IMR-90 (cell line): ENCODE results near the gene IL34. TPM values are rescaled to one million over a fixed set of nuclear protein-coding genes. Genes with fewer than 3 reads are reported as not detected.

Source experiments
- ATAC-seq: fragments of 200-7000 bp; cut with Tn5 transposase; 2 replicates; pipeline ENCODE4 v1.9.1; 2020; ENCODE audit warnings: low read depth, mild to moderate bottlenecking, moderate library complexity
- BruUV-seq: library from RNA; stranded (reverse); fragments of 400-500 nt; replicated peaks from 2 replicates; lab custom pipeline; 2021; lab: Mats Ljungman, UMichigan
- CTCF ChIA-PET: fragments of 300-600 bp; formaldehyde crosslinking; extraction: SDS; loops from one replicate; lab custom pipeline; 2021; ENCODE audit warnings: antibody characterized with exemption; lab: Yijun Ruan, JAX
- POLR2A ChIA-PET: fragments of 300-600 bp; sonication (Branson Sonifier 250); formaldehyde crosslinking; loops from one replicate; lab custom pipeline; 2022; ENCODE audit warnings: antibody characterized with exemption; ENCODE audit not compliant: unreplicated experiment; lab: Charles Lee
- DNase-seq: peaks from one replicate; pipeline ENCODE4 v3.0.0; 2013
- H2AFZ ChIP-seq: replicated peaks from 2 replicates; pipeline ENCODE3; 2013; ENCODE audit warnings: low read length, mild to moderate bottlenecking; ENCODE audit not compliant: poor library complexity
- H2AK5ac ChIP-seq: 2 replicates; pipeline ENCODE4 v1.6.1; 2013; ENCODE audit warnings: low read depth, low read length, inconsistent platforms
- H2AK9ac ChIP-seq: replicated peaks from 2 replicates; pipeline ENCODE3; 2013; ENCODE audit warnings: mild to moderate bottlenecking, low read depth, low read length, moderate library complexity; ENCODE audit not compliant: poor library complexity
- H2BK120ac ChIP-seq: 2 replicates; pipeline ENCODE4 v1.6.1; 2013; ENCODE audit warnings: low read depth, low read length, inconsistent platforms
- H2BK15ac ChIP-seq: 3 replicates; pipeline ENCODE4 v1.6.1; 2013; ENCODE audit warnings: low read depth, low read length, inconsistent platforms
- H2BK20ac ChIP-seq: 2 replicates; pipeline ENCODE4 v1.6.1; 2013; ENCODE audit warnings: low read depth, mild to moderate bottlenecking, inconsistent platforms, low read length, moderate library complexity
- H2BK5ac ChIP-seq: 2 replicates; pipeline ENCODE4 v1.6.1; 2013; ENCODE audit warnings: mild to moderate bottlenecking, low read depth, low read length, inconsistent platforms; ENCODE audit not compliant: poor library complexity, severe bottlenecking
- H3K14ac ChIP-seq: replicated peaks from 2 replicates; pipeline ENCODE4 v1.6.1; 2013; ENCODE audit warnings: low read depth, low read length, inconsistent platforms
- H3K18ac ChIP-seq: 2 replicates; pipeline ENCODE4 v1.6.1; 2013; ENCODE audit warnings: low read depth, low read length, control low read depth
- H3K23ac ChIP-seq: 2 replicates; pipeline ENCODE4 v1.6.1; 2013; ENCODE audit warnings: low read depth, low read length, inconsistent platforms
- H3K27ac ChIP-seq: 2 replicates; pipeline ENCODE4 v1.5.1; 2013; ENCODE audit warnings: mild to moderate bottlenecking, control low read depth, low read length; ENCODE audit not compliant: insufficient read depth
- H3K27me3 ChIP-seq: 2 replicates; pipeline ENCODE4 v1.6.1; 2013; ENCODE audit warnings: low read length; ENCODE audit not compliant: control insufficient read depth, insufficient read depth
- H3K36me3 ChIP-seq: 2 replicates; pipeline ENCODE4 v1.6.1; 2013; ENCODE audit warnings: low read length, mixed read lengths; ENCODE audit not compliant: control insufficient read depth, insufficient read depth
- H3K4ac ChIP-seq: 2 replicates; pipeline ENCODE4 v1.6.1; 2013; ENCODE audit warnings: low read depth, low read length, inconsistent platforms
- H3K4me1 ChIP-seq: 2 replicates; pipeline ENCODE4 v1.6.1; 2013; ENCODE audit warnings: low read length, mixed read lengths; ENCODE audit not compliant: control insufficient read depth, insufficient read depth
- H3K4me2 ChIP-seq: 2 replicates; pipeline ENCODE4 v1.6.1; 2013; ENCODE audit warnings: low read depth, mild to moderate bottlenecking, control low read depth, low read length, moderate library complexity
- H3K4me3 ChIP-seq: 2 replicates; pipeline ENCODE4 v1.5.1; 2013; ENCODE audit warnings: low read depth, mild to moderate bottlenecking, control low read depth, low read length, moderate library complexity; ENCODE audit not compliant: insufficient read depth
- H3K56ac ChIP-seq: 2 replicates; pipeline ENCODE4 v1.6.1; 2013; ENCODE audit warnings: low read length, inconsistent platforms; ENCODE audit not compliant: insufficient read depth; ENCODE audit errors: extremely low read depth
- H3K79me1 ChIP-seq, 2 experiments: 2 replicates each; pipeline ENCODE4 v1.6.1; 2013; ENCODE audit warnings: low read length in 2 of 2, inconsistent platforms in 1 of 2, low read depth in 1 of 2
- H3K9ac ChIP-seq: 2 replicates; pipeline ENCODE4 v1.6.1; 2013; ENCODE audit warnings: low read depth, low read length, control low read depth
- H3K9me1 ChIP-seq: 2 replicates; pipeline ENCODE4 v1.6.1; 2013; ENCODE audit warnings: low read length, inconsistent platforms; ENCODE audit not compliant: insufficient read depth
- H3K9me3 ChIP-seq: 2 replicates; pipeline ENCODE4 v1.6.1; 2013; ENCODE audit warnings: low read length; ENCODE audit not compliant: control insufficient read depth, insufficient read depth
- H4K20me1 ChIP-seq: 2 replicates; pipeline ENCODE4 v1.6.1; 2013; ENCODE audit warnings: low read length, inconsistent platforms; ENCODE audit not compliant: insufficient read depth
- H4K5ac ChIP-seq: 2 replicates; pipeline ENCODE4 v1.6.1; 2013; ENCODE audit warnings: mild to moderate bottlenecking, low read depth, low read length, control low read depth
- H4K8ac ChIP-seq, 2 experiments: 2 replicates each; pipeline ENCODE4 v1.6.1; 2013; ENCODE audit warnings: low read depth in 2 of 2, low read length in 2 of 2, control low read depth in 1 of 2, inconsistent platforms in 1 of 2
- H4K91ac ChIP-seq: 2 replicates; pipeline ENCODE4 v1.6.1; 2013; ENCODE audit warnings: low read depth, low read length, inconsistent platforms; ENCODE audit not compliant: insufficient read depth
- CEBPB ChIP-seq: IDR thresholded peaks from 2 replicates; pipeline ENCODE4 v1.6.1; 2012; ENCODE audit warnings: low read depth, low read length, improper control_type of control experiment
- ELK1 ChIP-seq: fragments of 150-350 bp; IDR thresholded peaks from 2 replicates; pipeline ENCODE4 v1.6.1; 2016; ENCODE audit warnings: low read depth, mild to moderate bottlenecking, low read length, moderate library complexity, borderline replicate concordance
- POLR2A ChIP-seq: IDR thresholded peaks from 2 replicates; pipeline ENCODE4 v1.6.1; 2012; ENCODE audit warnings: mild to moderate bottlenecking, low read depth, low read length
- RAD21 ChIP-seq: IDR thresholded peaks from 2 replicates; pipeline ENCODE4 v1.6.1; 2012; ENCODE audit warnings: low read length, improper control_type of control experiment
- WGBS, 2 experiments: methylation state at CpG; one replicate each; pipeline versions ENCODE4 v1.1.5 to v1.1.7; 2013; ENCODE audit warnings: missing lambda C conversion rate in 2 of 2; ENCODE audit not compliant: insufficient read length in 1 of 2; ENCODE audit errors: extremely low coverage in 2 of 2; 5-methylcytosine and 5-hydroxymethylcytosine counted together
- dilution Hi-C: fragments of 300-500 bp; cut with HindIII; formaldehyde crosslinking; loops from one replicate; pipeline ENCODE4 v1.14.3; 2018; ENCODE audit warnings: low sequenced_read_pairs; ENCODE audit not compliant: unreplicated experiment
- in situ Hi-C: fragments of 300-500 bp; cut with MboI; formaldehyde crosslinking; loops from 3 replicates; pipeline ENCODE4 v1.14.3; 2019; ENCODE audit warnings: low sequenced_read_pairs, inconsistent platforms, mixed read lengths
- intact Hi-C: fragments of 100-400 bp; cut with micrococcal nuclease; formaldehyde crosslinking; loops from 2 replicates; pipeline ENCODE4 v1.10.0; 2022
- polyA plus RNA-seq, 3 experiments: library from polyadenylated mRNA; depleted of rRNA; stranded (reverse); fragments of >200 nt; gene quantifications; 2 replicates each; pipeline ENCODE4 v1.2.3, GENCODE V29; 2012; ENCODE audit warnings: low replicate concordance in 1 of 3
- total RNA-seq: library from RNA; depleted of rRNA; stranded (reverse); fragments of >200 nt; gene quantifications from 2 replicates; pipeline ENCODE4 v1.2.3, GENCODE V29; 2012

The IL34 gene
- total and polyA plus RNA-seq, 2 of the 4 experiments (the other 2 are of a cell fraction): 1.3 to 2.5 TPM

DNA sequence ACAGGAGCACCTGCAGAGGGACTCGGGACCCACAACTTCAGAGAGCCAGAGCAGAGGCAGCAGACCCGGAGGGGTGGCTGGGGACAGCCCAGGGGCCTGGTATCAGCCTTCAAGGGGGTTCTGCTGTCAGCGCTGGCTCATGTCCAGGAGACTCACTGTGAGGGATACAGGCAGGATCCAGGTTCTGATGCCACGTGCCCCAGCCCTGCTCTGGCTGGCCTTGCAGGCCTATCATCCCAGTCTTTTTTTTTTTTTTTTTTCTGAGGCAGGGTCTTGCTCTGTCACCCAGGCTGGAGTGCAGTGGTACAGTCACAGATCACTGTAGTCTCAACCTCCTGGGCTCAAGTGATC, 48.5 kb downstream of the IL34 start:
- Histone ChIP-seq H2BK20ac (peak overlapping the region; percentile 93), H4K5ac (peak overlapping the region; percentile 23; the same call in 1 of the 2 replicates), H3K4me3 (no peak overlapping the region), H2BK120ac (peak overlapping the region; percentile 99), H4K91ac (peak overlapping the region; percentile 99), H2BK5ac (peak overlapping the region; percentile 85), H3K36me3 (no peaks in the 10 kb centered on the region; the same call in 1 of the 2 replicates), H2AFZ (no peak overlapping the region), H3K23ac (peak overlapping the region; percentile 33), H4K20me1 (no peaks in the 10 kb centered on the region), H3K4me2 (no peak overlapping the region), H3K18ac (peak overlapping the region; percentile 21; the same call in 1 of the 2 replicates), H2BK15ac (peak overlapping the region; percentile 68; the same call in 2 of the 3 replicates), H3K4me1 (peaks cover 49% of the 10 kb centered on the region), H2AK5ac (peak overlapping the region; percentile 100), H3K14ac (peak overlapping the region; percentile 70), H3K79me1 (peaks cover 3 to 46% of the 10 kb centered on the region in 2 experiments; a peak in 3 of 4 replicates), H2AK9ac (peak overlapping the region; percentile 100), H3K9me1 (peaks cover 47% of the 10 kb centered on the region), H3K9me3 (no peaks in the 10 kb centered on the region), H3K56ac (no peak overlapping the region), H4K8ac (peak overlapping the region; percentile 69 to 97; a peak in 2 of 4 replicates), H3K27ac (peak overlapping the region; percentile 56), H3K27me3 (no peaks in the 10 kb centered on the region), H3K4ac (peak overlapping the region; percentile 98), H3K9ac (no peak overlapping the region)
- DNase-seq (no peak), ATAC-seq (no peak)
- 61% methylated on average over 3 of the region's 4 CpGs; no CpG with 5 or more reads in 1 of the 2 experiments for WGBS, 2 experiments
- CTCF ChIA-PET: no interaction called here
- POLR2A ChIA-PET: no interaction called here
- dilution Hi-C loops (no loop called here), in situ Hi-C loops (loop anchor here (25.0 kb wide), 1 partner anchor 667 kb away; the partner anchor contains the start of gene CALB2), intact Hi-C loops (no loop called here)
- no peak for TF ChIP-seq ELK1
- no peak for TF ChIP-seq RAD21
- no peak for TF ChIP-seq CEBPB
- TF ChIP-seq POLR2A: no peak
- BruUV-seq: no TSS peak
